Neuron (in vitro differentiated cells): ENCODE data around the gene COL5A1.

Experiments
- H2AFZ ChIP-seq: one replicate; pipeline ENCODE4 v1.6.1; 2013; ENCODE audit warnings: low read depth, mild to moderate bottlenecking, inconsistent platforms, low read length, moderate library complexity
- H3K27me3 ChIP-seq: one replicate; pipeline ENCODE4 v1.6.1; 2013; ENCODE audit warnings: low read length; ENCODE audit not compliant: insufficient read depth
- H3K36me3 ChIP-seq: one replicate; pipeline ENCODE4 v1.6.1; 2013; ENCODE audit warnings: low read length; ENCODE audit not compliant: insufficient read depth
- H3K4me1 ChIP-seq: one replicate; pipeline ENCODE4 v1.6.1; 2013; ENCODE audit warnings: low read length; ENCODE audit not compliant: insufficient read depth
- H3K4me3 ChIP-seq: 2 replicates; pipeline ENCODE4 v1.5.1; 2013; ENCODE audit warnings: mild to moderate bottlenecking, low read length, moderate library complexity
- H3K9me3 ChIP-seq: one replicate; pipeline ENCODE4 v1.6.1; 2013; ENCODE audit warnings: low read length

The COL5A1 gene

GRCh38 chr9:134880484-134881312 is 239.1 kb downstream of the COL5A1 start, which contains the start of gene FCN2:
Gene FCN2, plus strand, starts transcription at chr9:134880810. Its CDS starts 12 bp downstream, at chr9:134880822.
- H3K4me1 ChIP-seq = no peaks in the 10 kb centered on the region
- H3K9me3 ChIP-seq = no peaks in the 10 kb centered on the region
- no peak within 1 kb of the TSS for H2AFZ ChIP-seq
- no peak within 1 kb of the TSS for H3K4me3 ChIP-seq
- no peaks in the 10 kb centered on the region for H3K36me3 ChIP-seq
- peaks cover 8% of the 10 kb centered on the region for H3K27me3 ChIP-seq

GRCh38 chr9:134881313-134881670 is 239.7 kb downstream of the COL5A1 start:
- H3K9me3 ChIP-seq = no peaks in the 10 kb centered on the region
- no peak overlapping the region for H3K4me3 ChIP-seq
- no peaks in the 10 kb centered on the region for H3K4me1 ChIP-seq
- H2AFZ ChIP-seq = no peak overlapping the region
- peaks cover 8% of the 10 kb centered on the region for H3K27me3 ChIP-seq
- no peaks in the 10 kb centered on the region for H3K36me3 ChIP-seq

- Histone ChIP-seq H3K9me3 (no peaks in the 10 kb centered on the region), H3K27me3 (peaks cover 8% of the 10 kb centered on the region), H3K4me3 (no peak overlapping the region), H3K36me3 (no peaks in the 10 kb centered on the region), H3K4me1 (no peaks in the 10 kb centered on the region), H2AFZ (no peak overlapping the region)
These were observed 240.7 kb downstream of the COL5A1 start for GRCh38 chr9:134882204-134882785.

- H3K4me1 ChIP-seq = no peaks in the 10 kb centered on the region
- peaks cover 8% of the 10 kb centered on the region for H3K27me3 ChIP-seq
- H3K36me3 ChIP-seq = no peaks in the 10 kb centered on the region
- H3K9me3 ChIP-seq = no peaks in the 10 kb centered on the region
- no peak overlapping the region for H3K4me3 ChIP-seq
- H2AFZ ChIP-seq = no peak overlapping the region
These were observed 241.6 kb downstream of the COL5A1 start for GRCh38 chr9:134883040-134883782.

- no peaks in the 10 kb centered on the region for H3K36me3 ChIP-seq
- no peak overlapping the region for H2AFZ ChIP-seq
- peaks cover 9% of the 10 kb centered on the region for H3K27me3 ChIP-seq
- no peaks in the 10 kb centered on the region for H3K4me1 ChIP-seq
- H3K4me3 ChIP-seq = no peak overlapping the region
- H3K9me3 ChIP-seq = no peaks in the 10 kb centered on the region
These were observed 242.9 kb downstream of the COL5A1 start for GRCh38 chr9:134884492-134884891.

GRCh38 chr9:134885001-134885678 is 243.5 kb downstream of the COL5A1 start:
- H3K4me1 ChIP-seq = no peaks in the 10 kb centered on the region
- H3K27me3 ChIP-seq = peaks cover 7% of the 10 kb centered on the region
- H3K36me3 ChIP-seq = no peaks in the 10 kb centered on the region
- no peaks in the 10 kb centered on the region for H3K9me3 ChIP-seq
- no peak overlapping the region for H3K4me3 ChIP-seq
- H2AFZ ChIP-seq = no peak overlapping the region

GRCh38 chr9:134885679-134886412 is 244.2 kb downstream of the COL5A1 start:
- no peaks in the 10 kb centered on the region for H3K9me3 ChIP-seq
- no peak overlapping the region for H2AFZ ChIP-seq
- peaks cover 4% of the 10 kb centered on the region for H3K27me3 ChIP-seq
- H3K4me3 ChIP-seq = no peak overlapping the region
- H3K4me1 ChIP-seq = no peaks in the 10 kb centered on the region
- H3K36me3 ChIP-seq = no peaks in the 10 kb centered on the region

GRCh38 chr9:134886413-134886913 is 244.9 kb downstream of the COL5A1 start:
- H3K36me3 ChIP-seq = no peaks in the 10 kb centered on the region
- H3K4me3 ChIP-seq = no peak overlapping the region
- no peaks in the 10 kb centered on the region for H3K9me3 ChIP-seq
- peaks cover 4% of the 10 kb centered on the region for H3K27me3 ChIP-seq
- H2AFZ ChIP-seq = no peak overlapping the region
- H3K4me1 ChIP-seq = no peaks in the 10 kb centered on the region

GRCh38 chr9:134887219-134887618 is 245.6 kb downstream of the COL5A1 start:
- Histone ChIP-seq H3K36me3 (no peaks in the 10 kb centered on the region), H2AFZ (no peak overlapping the region), H3K9me3 (no peaks in the 10 kb centered on the region), H3K4me1 (no peaks in the 10 kb centered on the region), H3K27me3 (peaks cover 9% of the 10 kb centered on the region), H3K4me3 (no peak overlapping the region)

- Histone ChIP-seq H3K36me3 (no peaks in the 10 kb centered on the region), H3K4me1 (no peaks in the 10 kb centered on the region), H3K27me3 (peaks cover 9% of the 10 kb centered on the region)
These were observed 246.3 kb downstream of the COL5A1 start for GRCh38 chr9:134887686-134888602.

GRCh38 chr9:134888603-134889190 is 247.1 kb downstream of the COL5A1 start:
- H3K4me3 ChIP-seq = no peak overlapping the region
- H3K27me3 ChIP-seq = peaks cover 9% of the 10 kb centered on the region
- no peaks in the 10 kb centered on the region for H3K36me3 ChIP-seq
- no peaks in the 10 kb centered on the region for H3K4me1 ChIP-seq
- no peaks in the 10 kb centered on the region for H3K9me3 ChIP-seq
- H2AFZ ChIP-seq = no peak overlapping the region

More at GRCh38 chr9:134887686-134888602, 246.3 kb downstream of the COL5A1 start:
- H2AFZ ChIP-seq = no peak overlapping the region
- no peaks in the 10 kb centered on the region for H3K9me3 ChIP-seq
- no peak overlapping the region for H3K4me3 ChIP-seq
